ENCODE measurements around the gene DYRK1A.

- TF ChIP-seq CTCF (IDR thresholded peaks at IDR 0.05; ENCODE audit: low read length) (no peak), EZH2 (optimal IDR thresholded peaks at IDR 0.05; ENCODE audit: low read depth, low read length) (no peak)
Measured at GRCh38 chr21:37419228-37419906, 52.8 kb downstream of the DYRK1A start.

Data from MM.1S (cell line).